ENCODE measurements around the gene C1QTNF8.

DNA sequence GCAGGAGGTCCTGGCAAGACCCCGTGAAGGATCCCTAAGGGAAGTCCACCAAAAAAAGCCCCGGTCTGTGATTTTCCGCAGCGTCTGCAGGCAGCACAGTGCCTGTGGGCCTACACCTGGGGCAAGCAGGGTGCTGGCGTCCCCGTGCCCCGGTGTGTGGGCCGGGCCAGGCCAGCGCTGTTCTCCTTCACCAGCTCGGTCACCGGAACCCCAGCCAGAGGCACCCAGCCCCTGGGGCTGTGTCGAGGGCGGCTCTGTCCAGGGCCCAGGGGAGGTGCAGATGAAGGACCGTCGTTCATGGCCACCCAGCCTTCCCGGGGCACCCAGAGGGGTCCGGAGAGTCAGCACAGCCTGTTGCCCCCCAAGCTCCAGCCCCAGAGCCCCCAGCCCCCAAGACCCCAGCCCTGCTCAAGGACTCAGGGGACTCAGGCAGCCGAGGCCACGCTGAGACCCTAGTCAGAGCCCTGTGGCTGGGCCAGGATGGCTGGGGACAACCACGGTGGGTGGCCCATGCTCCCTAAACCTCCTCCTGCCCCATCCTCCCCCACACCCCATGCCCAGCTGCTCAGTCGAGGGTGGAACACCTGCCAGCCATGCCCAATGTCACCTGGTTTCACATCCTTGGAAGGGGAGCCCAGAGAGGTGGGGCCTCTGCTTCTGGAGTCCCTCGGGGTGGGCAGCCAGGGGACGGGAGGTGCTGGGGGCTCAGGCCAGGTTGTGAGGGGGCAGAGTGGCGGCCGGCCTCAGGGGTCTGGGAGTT, 5.7 kb upstream of the C1QTNF8 start:
- TF ChIP-seq, protein P1, sequence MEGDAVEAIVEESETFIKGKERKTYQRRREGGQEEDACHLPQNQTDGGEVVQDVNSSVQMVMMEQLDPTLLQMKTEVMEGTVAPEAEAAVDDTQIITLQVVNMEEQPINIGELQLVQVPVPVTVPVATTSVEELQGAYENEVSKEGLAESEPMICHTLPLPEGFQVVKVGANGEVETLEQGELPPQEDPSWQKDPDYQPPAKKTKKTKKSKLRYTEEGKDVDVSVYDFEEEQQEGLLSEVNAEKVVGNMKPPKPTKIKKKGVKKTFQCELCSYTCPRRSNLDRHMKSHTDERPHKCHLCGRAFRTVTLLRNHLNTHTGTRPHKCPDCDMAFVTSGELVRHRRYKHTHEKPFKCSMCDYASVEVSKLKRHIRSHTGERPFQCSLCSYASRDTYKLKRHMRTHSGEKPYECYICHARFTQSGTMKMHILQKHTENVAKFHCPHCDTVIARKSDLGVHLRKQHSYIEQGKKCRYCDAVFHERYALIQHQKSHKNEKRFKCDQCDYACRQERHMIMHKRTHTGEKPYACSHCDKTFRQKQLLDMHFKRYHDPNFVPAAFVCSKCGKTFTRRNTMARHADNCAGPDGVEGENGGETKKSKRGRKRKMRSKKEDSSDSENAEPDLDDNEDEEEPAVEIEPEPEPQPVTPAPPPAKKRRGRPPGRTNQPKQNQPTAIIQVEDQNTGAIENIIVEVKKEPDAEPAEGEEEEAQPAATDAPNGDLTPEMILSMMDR (conservative IDR thresholded peaks at IDR 0.05; ENCODE audit: low read depth, low read length) = no peak
- TF ChIP-seq EZH2 (IDR thresholded peaks at IDR 0.05; ENCODE audit: low read length, unreplicated experiment) (no peak), EZH2phosphoT487 (IDR thresholded peaks at IDR 0.05; ENCODE audit: borderline replicate concordance, low read length) (no peak)
